Measurements from ENCODE around the gene CDH6.

The CDH6 gene

DNA sequence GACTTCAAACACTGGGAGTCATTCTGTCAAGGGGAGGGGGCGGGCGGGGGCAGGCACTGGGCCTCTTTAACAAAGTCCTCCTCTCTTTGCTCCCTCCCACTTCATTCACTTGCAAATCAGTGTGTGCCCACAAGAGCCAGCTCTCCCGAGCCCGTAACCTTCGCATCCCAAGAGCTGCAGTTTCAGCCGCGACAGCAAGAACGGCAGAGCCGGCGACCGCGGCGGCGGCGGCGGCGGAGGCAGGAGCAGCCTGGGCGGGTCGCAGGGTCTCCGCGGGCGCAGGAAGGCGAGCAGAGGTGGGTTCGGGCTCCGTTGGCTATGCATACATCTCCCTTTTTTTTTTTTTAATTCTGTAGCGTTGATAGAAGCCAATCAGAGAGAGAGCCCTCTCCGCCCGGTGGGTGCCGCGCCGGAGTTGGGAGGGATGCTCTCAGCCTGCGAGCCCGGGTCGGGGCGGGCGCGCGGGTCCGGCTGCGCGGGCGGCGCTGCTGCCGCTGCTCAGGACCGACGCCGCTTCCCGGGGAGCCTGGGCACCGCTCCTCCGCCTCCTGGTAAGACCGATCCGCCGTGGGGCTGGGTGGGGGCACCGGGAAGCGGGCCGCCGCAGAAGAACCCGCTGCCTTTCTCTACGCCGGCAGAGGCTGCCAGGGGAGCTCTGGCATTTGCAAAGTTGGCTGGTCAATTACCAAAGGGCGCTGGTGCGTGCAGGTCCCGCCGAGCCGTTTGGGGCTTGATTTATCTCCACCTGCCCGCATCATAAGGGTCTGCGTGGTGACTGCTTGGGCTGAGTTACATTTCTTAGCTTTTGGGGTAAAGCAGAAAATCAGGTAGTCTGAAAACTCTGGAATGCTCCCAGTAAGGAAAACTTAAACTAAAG is at the start of gene CDH6:
Gene CDH6, plus strand, starts transcription at position 96 of the 877 bp plus-strand sequence. CDS start 73,788 bp downstream, outside the sequence.
- no peak for DNase-seq

DNA sequence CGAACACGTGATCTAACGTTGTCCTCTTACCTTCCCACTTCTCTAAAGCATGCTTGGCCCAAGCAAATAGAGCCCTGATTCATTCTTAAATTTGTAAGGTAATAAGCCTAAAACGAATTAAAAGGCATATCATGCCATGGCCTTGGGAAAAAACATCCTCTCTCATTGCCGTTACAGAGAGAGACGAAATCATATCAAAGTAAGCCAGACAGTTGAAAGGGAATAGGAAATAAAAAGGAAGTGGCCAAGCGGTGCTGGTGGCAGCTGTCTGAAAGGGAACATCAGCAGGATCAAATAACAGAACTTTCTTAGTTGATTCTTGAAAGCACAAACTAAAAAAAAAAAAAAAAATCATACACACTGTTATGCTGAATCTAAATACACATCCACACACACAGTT is 49.1 kb upstream of the CDH6 start:
- DNase-seq = no peak

DNA sequence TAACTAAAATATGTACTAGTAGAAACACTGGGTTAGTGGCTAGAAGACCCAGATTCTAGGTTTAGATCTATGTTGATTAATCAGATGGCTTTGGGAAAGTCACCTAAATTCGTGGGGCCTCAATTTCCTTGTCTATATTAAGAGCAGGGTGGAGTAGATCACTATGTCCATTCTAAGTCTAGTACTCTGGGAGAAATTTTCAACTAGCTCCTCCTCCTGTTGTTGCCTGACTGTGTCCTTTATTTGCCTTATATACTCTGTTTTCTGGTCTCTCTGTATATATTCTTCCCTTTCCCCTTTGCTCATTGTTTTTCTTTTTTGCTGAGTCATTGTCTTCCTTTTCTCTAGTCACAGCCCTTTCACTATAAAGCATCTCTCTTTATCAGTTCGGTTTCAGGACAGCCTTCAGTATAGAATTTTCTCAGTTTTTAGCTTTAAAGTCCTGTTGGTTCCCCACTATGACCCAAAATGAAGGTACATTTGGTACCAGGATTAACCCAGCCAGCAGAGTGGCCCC is 44.5 kb upstream of the CDH6 start:
- no peak for DNase-seq

DNA sequence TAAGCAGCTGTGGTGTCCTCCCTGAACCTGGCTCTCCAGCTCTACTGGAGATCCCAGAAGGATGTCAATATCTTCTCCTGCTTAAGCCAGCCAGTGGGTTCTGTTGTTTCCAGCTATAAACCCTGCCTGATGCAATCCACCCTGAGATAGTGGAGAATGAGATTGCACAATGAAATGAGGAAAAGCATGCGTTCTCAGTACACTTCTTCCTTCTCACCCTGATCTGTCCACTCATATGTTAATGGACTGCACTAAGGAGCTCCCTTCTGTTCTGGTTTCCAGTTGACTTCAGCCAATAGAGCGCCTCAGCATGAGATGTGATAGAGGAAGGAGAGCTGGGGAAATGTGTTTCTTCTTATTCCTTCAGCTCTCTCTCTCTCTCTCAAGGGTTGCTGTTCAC is 40.0 kb upstream of the CDH6 start:
- no peak for DNase-seq

DNA sequence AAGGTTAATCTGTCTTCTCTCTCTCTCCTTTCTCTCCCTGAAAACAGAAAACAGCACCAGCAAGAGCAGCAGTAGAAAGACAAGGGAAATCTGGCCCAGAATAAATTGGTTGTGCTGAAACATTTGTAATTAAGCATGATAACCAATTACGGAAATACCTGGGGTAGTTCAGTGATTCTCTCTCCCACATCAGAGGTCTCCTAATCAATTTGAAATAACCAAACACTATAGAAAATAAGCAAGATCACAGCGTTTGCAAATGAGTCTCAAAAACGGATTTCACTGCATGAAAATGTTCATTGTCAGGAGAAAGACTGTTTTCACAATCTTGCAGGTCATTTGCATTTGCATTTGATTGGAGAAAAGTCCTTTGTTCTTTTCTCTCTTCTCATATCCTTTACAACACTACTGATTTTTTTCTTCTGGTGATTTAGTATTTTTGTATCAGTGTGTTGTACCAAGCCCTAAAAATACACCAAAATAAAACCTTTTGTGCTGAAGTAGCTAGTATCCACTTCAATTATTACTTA is 36.8 kb upstream of the CDH6 start:
- no peak for DNase-seq

DNA sequence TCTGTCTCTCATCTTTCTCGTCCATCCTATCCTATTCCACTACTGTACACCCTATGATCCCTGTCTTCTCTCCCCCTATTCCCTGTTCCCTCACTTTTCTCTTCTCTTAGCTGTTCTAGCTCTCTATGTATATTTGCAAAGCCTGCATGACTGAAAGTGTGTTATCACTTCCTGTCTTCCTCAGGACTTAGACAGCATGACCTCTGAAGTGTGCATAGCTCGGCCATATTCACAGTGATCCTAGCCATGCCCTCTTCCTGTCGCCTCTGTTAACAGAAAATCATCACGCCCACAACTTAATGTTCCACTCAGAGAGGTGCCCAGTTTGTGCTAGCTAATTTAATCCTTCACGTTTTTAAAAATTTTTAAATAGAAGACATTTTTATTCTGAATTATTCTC is 35.8 kb upstream of the CDH6 start:
- DNase-seq = no peak

DNA sequence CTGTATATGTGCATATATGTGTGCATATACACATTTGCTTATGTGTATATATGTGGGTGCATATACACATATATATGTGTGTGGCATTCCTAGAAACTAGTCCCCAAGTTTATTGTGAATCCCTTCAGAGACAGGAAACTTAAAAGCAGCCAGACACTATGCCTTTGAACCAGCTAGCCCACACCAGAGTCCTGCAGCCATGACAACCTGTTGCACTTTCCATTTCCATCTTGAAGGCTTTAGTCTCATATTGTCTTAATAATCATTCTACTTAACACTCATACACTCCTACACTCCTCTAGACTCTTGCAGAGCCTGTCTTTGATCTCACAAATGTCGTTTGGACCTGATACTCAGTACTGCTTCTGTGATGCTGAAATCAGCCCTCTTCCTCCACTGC is 34.8 kb upstream of the CDH6 start:
- DNase-seq = no peak

DNA sequence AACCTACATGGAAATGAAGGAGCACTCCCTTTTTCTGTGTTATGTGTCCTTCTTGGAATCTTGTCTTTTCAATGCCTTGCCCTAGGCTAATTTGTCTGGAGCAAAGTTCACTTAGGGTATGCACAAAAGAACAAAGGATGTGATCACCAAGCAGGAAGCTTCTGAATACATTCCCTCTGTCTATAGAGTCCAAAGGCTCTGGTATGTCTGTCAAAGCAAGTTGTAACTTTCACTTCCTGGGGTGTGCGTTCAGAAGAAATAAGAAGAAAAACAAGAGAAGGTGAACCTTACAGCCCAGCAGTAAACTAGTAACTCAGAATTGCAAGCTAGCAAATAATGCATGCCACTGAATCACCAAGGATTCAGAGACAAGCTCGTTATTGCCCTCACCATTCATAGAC is 31.7 kb upstream of the CDH6 start:
- DNase-seq = no peak

DNA sequence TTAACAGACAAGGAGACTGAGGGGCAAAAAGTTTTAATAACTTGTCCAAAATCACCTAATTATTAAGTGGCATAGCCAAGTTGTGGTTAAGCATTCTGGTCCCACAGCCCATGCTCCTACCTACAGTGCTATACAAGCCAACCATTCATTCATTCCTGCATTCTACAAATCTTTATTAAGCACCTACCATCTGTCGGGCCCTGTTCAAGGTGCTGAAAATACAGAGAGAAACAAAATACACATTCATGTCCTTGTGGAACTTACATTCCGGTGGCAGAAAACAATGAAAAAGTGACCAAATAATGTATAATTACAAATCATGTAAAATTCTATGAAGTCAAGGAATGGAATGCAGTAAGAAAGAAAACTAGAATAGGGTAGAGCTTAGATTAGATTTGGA is 27.8 kb upstream of the CDH6 start:
- no peak for DNase-seq

DNA sequence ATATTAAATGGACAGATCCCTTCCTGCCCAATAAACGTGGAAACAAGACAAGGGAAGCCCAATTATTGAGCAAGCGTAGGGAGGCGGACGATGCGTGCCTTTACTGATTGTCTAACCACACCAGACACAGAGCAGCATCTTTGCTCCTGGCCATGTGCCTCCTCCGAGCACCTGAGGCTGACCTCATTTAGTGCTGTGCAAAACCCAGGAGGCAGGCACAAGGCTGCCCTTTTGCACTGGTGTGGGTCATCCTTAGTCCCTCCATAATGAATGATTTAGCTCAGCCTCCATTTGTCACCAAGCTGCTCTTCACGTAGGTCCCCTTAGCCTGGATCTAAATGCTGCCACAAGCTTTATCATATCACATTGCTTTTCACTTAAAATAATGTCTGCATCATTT is 24.1 kb upstream of the CDH6 start:
- DNase-seq = no peak

DNA sequence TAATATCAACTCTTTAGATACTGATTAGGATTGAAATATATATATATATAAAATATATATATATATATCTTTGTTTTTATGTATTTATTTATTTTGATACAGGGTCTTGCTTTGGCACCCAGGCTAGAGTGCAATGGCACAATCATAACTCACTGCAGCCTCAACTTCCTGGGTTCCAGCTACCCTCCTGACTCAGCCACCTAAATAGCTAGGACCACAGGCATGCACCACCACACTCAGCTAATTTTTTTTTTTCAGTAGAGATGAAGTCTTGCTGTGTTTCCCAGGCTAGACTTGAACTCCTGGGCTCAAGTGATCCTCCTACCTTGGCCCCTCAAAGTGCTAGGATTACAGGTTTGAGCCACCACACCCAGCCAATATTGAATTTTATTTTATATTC is 20.6 kb upstream of the CDH6 start:
- DNase-seq = no peak

DNA sequence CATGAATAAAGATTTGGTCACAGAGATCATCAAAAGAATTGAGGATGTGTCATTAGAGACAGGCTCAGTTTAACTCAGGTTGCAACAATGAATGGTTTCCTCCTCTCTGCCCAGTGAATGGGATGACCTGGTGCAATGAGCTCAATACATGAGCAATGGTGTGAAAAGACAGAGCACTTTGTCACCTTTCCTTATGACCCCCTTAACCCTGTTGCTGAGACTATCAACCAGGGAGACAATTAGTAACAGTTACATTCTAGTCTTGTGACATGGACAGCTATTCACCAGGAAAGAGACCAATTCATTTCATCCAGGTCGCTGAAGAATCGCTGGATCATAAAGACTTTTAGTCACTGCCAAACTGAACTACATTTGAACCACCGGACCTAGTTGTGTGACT is 19.9 kb upstream of the CDH6 start:
- no peak for DNase-seq

DNA sequence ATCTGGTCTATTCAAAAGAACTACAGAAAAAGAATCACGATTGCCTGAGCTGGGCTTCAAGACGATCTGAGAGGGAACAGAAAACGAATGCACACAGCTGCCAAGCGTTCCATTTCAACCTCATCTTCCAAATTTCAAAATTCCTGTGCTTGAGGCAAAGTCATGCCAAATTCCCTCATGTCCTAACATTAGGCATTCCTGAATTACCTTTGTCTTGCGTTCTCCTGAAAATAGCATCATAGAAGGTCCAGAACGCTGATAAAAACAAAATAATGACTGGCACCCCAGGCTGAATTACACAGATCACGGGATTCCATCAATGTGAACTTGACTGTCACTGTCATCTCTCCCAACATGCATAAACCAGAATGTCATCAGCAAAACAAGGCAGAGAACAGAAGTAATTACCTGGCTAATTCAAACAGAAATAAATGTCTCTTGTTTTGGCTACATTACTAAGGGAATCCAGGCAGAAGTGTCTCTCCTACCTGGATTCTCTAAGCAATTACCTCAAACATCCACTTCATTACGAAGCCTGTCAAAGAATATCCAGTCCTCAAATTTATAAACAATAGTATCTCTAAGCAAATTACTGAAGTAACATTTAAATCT is 12.0 kb upstream of the CDH6 start:
- no peak for DNase-seq

DNA sequence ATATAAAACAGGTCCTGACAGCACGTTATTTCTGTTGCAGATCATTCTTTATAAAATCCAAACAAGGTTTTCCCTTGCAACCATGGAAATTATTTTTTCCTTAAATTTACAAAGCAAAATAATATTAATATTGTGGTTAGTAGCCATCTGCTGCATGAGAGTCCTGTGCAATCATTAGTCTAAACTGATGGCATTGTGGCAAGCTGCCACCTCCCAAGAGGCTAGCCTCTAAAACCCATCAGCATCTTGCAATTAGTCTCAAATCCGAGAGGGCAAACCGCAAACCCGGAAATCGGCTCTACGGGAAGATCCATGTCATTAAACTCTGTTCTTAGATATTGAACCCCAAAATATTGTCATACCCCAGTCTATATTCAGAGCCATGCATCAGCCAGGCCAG is 11.3 kb upstream of the CDH6 start:
- no peak for DNase-seq

DNA sequence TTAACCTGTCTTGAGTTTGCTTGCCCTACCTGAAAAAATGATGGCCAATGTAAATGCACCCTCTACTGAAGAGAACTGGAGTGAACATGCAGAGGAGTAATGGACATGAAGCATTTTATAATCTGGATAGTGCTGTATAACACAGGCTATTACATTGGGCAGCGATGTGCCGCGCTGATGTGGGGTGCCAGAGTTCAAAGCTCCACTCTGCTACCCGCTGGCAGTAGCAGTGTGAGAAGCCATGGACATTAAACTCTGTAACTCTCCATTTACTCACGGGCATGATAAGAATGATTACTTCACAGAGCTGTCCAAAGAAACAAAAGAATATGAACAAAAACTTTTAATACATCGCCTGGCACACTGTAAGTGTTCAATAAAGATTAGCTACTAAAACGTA is 7.5 kb upstream of the CDH6 start:
- no peak for DNase-seq

DNA sequence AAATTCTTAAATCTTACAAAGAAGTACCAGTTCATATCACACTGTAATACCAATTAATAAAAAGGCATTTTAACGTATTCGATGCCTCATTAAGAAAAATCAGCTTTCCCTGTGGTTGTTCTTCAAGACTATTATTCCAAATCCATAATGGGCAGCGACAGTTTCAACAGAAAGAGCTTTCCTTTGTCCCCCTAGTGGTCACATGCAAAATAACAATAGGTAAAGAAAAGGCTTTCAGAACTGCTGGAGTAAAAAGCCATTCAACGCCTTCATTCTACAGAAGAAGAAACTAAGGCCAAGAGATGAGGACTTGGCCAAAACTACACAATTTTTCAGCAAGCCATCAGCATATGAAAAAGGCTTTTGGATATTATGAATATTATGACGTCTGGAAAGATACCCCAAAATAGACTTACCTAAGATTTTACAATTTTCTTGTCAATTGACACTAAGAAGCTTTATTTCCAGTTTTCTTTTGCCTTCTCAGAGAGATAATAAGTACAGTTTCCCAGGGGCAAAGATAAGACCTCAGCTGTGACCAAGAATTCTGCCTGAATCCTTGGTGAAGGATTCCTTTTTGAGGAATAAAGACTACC is 6.7 kb upstream of the CDH6 start:
- peak in 1 of 2 experiments; percentile 57 for DNase-seq

DNA sequence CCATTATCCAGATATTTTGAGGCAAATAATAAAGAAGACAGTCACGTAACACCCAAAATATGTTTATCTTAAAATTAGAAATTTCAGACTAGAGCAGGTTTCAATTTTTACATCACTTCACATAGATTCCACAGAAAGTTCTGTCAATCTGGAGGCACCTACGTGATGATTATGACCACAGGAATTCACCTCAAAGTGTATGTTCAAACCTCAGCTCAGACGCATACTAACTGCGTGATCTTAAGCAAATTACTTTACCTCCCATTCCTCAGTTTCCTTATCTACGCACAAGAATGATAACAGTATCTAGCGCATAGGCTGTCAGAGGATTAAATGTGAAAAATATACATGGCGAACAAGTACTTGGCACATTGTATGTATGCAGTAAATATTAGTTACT is 5.9 kb upstream of the CDH6 start:
- no peak for DNase-seq

DNA sequence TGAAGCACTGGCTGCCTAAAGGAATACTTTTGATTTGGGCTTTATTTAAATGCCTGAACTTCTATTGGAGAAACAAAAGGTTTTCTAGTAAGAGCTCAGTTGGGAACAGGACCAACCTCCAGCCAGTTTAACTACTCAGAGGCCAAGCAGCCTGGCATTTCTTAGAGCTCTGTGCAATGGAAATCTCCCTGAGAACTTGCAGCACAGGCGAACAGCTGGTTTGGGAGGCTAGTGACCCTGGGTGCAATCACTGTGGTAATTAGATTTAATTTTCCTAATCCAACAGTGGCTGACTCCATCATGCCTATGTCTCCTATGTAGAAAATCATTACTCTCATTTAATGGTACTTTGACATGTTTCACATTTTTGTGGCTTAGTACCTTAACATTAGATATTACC is 1.0 kb upstream of the CDH6 start:
- no peak for DNase-seq

DNA sequence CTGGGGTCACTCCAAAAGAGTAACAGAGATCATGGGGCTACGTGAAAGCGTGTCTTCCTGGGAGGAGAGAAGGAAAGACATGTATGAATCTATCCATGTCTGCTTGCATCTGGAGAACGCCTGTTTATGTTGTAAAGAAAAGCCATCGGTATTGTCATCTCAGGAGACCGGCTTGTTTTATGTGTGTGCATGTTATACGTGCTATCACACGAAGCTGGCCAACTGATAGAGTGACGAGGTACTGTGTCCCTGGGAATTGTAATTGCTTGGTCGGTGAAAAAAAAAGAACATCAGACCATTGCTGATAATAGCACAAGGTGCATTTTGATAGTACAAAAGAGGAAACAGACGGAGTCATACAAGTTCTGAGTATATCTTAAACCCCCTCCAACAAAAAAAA is 370 bp upstream of the CDH6 start:
- no peak for DNase-seq

DNA sequence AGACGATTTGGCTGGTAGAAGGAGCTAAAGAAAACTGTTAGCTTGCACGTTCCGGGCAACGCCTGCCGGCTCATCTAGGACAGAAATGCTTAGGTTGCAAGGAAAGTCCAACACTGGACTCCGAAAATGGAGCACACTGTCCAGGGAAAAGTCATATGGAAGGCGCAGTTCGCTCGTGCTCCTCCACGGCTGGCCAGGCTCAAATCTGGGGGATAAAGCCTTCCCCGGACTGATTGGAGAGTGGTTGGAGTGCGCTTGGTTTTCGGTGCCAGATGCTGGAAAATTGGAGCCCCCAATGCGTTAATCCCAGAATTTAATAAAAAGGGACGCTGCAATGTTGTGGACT is 955 bp downstream of the CDH6 start:
- no peak for DNase-seq

DNA sequence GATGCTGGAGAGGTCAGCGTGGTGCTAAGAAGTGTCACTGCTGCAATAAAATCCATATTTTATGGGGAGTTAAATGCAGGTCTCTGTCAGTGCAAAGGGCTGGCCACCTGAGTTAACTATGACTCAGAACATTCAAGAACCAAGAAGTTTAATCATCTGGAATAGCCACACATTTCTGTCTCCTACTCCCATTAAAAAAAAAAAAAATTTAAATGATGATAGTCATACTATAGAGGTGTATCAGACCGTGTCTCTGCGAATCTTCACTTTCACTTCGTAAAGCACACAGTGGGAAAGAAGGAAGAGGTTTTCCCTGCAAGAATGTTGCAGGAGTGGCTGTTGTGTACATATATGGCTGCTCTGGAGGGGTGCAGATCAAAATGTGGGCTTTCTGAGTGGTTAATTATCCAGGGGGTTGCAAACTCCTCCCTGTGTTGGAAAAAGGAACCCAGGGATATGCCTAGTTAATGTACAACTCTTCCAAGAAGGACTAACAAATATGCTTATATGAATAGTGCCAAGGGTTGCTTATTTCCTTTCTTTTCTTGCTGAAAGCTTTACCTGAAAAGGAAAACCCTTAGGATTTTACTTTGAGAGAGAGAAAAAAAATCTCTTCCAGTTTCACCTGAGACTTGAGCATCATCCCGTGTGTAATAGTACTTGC is 1.5 kb downstream of the CDH6 start:
- no peak for DNase-seq

DNA sequence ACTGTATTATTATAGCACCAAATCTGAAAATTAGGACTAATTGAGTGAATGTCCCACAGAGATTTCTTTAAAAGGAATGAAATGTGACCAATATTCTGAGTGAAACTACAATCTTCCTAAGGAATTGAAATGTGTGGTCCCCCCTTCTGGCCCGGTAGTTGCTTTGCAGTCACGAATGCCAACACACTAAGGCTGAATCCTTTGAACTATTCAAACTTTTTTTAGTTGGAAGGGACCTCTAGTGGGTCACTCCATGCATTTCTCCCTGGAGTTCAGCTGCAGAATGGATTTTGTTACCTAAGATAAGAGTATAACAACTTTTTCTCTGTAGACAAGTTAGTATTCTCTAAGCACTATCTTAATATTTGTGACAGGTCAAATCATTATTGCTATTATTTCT is 2.8 kb downstream of the CDH6 start:
- DNase-seq = peak in 1 of 2 experiments; percentile 28

DNA sequence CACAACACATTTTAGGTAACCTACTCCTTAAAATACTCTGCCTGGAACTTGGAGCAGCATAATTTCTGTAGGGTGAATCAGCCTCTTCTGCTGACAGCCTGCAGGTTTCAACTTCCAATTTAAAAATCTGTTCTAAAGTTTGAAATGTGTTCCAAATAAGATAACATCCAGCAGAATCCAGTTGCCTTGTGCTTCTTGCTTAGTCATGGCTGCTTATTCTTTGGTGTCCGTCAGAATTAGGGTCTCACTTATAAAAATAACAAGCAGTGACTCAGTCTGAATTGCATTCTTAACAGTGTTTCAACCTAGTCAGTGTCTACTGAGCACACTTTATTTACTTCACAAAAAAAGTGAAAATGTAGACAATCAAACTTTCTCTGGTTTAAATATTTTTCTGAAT is 3.7 kb downstream of the CDH6 start:
- no peak for DNase-seq

Data from SW 1271 (cell line).